HT1080 (cell line): ENCODE data around the gene RAB37. TPM values are rescaled to one million over a fixed set of nuclear protein-coding genes. Genes with fewer than 3 reads are reported as not detected.

Source experiments
- DNase-seq: peaks from one replicate; pipeline ENCODE4 v3.0.0-alpha.2; 2015; ENCODE audit warnings: low read depth
- total RNA-seq: library from RNA; depleted of rRNA; stranded (reverse); fragments of >200 nt; shearing (Covaris generic); gene quantifications from 2 replicates; pipeline ENCODE4 v1.2.3, GENCODE V29; 2014

Gene RAB37
- total RNA-seq, 1 experiment from 2014 or later: 0.11 TPM

DNA sequence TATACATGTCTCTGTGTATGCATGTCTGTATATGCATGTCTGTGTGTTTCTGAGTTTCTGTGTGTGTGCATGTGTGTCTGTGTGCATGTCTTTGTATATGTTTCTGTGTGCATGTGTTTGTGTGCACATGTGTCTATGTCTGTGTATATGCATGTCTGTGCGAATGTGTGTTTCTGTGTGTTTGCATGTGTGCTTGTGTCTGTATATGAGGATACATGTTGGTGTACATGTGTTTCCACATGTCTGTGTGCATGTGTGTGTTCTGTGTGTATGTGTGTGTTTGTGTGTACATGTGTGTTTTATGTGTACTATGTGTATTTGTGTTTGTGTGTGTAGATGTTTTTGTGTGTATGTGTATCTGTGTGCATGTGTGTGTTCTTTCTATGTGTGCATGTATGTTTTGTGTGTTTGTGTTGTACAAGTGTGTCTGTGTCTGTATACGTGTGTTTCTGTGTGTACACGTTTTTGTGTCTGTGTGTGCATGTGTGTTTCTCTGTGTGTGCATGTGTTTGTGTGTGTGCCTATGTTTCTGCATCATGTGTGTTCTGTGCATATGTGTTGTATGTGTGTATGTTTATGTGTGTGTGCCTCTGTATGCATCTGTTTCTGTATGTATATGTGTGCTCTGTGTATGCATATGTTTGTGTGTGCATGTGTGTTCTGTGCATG is 8.9 kb upstream of the RAB37 start:
- no peak for DNase-seq

GRCh38 chr17:74728702-74729075 is 8.4 kb upstream of the RAB37 start:
- no peak for DNase-seq

DNA sequence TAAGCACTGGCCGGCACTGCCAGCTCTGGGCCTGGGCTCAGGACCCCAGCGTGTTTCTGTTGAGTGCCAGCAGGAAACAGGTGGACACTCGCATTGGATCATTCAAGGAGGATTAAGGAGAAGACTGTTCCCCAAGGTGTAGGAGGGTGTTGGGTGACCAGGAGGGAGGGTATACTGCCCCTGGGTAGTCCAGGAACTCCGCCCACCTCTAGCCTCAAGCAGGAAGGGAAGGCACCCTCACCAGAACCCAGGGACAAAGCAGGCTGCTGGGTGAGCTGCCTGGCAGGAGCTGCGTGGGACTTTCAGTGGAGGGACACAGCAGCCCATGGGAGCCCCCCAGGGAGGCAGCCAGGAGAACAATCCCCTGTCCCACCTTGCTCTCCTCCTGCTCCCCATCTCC is 7.7 kb upstream of the RAB37 start:
- DNase-seq: no peak

DNA sequence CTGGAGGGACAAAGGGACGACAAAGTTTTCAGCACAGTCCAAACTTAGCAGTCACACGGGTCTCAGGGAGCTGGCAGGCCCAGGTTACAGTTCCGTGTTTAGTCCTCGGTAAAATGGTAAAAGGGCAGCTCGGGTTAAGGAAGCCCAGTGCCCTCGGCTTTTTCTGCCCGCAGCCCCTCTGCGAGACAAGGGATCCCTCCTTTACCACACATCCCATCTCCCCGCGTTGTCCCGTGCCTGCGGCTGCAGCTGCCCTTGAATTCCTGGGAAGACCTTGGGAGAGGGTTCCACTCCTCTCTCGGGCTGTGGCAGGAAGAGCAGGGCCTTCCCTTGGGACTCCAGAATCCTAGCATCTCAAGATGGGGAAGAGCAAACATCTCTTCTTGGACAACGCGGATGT is 7.2 kb upstream of the RAB37 start:
- no peak for DNase-seq

GRCh38 chr17:74730491-74731346 is 6.3 kb upstream of the RAB37 start:
- no peak for DNase-seq

DNA sequence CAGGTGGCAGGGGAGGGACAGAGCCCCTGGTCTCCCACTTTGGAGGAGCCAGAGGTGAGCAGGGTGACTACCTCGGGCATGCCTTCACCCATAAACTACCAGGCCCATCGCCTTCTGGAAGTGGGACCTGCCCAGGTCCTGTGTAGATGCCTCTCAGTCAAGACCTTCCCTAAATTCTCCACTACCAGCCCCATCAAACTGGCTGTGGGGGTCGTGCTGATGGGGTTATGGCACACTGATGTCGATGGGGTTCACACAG is 5.8 kb upstream of the RAB37 start:
- DNase-seq: no peak

DNA sequence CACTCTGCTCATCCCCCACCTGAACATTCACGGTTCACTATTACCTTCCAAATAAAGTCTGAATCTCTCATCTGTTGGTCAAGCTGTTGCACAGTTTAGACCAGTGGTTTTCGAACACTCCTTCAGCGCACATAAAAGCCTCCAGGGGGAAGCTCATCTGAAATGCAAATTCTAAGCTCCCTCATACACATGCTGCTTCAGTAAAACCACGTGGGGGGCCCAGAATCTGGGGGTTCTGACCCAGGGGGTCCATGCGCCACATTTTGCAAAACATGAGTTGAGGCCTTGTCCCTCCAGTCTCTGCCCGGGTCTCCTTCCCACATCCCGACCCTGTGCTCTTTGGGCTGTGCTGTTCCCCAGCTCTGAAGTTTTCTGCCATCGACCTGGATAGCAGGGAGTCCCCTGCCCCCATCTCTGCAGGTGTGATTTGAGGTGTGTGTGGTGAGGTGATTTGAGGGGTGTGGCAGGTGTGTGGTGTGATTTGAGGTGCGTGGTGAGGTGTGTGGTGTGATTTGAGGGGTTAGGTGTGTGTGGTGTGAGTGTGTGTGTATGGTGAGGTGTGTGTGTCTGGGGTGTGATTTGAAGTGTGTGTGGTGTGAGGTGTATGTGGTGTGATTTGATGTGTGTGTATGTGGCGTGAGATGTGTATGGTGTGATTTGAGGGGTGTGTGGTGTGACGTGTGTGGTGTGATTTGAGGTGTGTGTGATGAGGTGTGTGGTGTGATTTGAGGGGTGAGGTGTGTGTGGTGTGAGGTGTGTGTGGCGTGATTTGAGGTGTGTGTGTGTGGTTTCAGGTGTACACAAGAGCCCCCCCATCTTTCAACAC is 4.8 kb upstream of the RAB37 start:
- no peak for DNase-seq

DNA sequence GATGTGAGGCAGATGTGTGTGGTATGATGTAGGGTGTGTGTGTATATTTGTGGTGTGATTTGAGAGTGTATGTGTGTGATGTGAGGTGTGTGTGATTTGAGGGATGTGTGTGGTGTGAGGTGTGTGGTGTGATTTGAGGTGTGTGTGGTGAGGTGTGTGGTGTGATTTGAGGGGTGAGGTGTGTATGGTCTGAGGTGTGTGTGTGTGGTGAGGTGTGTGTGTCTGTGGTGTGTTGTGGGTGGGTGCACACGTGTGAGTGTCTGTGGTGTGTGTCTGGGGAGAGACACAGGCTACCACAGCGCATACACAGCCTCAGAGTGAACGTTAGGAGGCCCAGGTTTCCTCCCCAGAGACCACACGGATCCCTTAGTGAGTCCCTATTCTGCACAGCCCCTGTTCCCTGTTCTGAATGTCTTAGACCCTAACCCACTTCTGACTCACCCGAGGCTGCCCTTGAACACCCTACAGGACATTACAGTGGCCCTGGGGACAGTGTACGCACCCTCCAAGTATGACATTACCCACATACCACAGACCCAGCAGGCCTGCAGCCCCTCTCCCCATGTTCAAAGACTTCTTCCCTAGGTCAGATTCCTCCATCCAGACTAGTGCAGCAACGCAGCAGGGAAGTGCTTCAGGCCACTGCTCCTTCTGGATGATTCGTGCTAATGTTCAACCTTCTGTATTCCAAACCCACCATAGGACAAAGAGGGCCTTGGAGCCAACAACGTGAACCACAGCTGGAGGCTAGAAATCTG is 3.5 kb upstream of the RAB37 start:
- DNase-seq: no peak

DNA sequence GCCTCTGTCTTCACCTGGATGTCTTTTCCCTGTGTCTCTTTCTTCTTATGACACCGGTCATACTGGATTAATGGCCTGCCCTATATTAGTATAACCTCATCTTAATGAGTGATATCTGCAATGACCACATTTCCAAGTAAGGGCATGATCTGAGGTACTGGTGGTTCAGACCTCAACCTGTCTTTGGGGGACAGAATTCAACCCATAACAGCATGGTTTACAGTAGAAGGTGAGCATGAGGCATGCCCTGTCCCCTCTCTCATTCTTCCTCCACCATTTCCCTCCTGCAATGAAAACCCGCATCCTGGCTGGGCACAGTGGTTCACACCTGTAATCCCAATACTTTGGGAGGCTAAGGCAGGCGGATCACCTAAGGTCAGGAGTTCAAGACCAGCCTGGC is 2.8 kb upstream of the RAB37 start:
- DNase-seq: no peak

DNA sequence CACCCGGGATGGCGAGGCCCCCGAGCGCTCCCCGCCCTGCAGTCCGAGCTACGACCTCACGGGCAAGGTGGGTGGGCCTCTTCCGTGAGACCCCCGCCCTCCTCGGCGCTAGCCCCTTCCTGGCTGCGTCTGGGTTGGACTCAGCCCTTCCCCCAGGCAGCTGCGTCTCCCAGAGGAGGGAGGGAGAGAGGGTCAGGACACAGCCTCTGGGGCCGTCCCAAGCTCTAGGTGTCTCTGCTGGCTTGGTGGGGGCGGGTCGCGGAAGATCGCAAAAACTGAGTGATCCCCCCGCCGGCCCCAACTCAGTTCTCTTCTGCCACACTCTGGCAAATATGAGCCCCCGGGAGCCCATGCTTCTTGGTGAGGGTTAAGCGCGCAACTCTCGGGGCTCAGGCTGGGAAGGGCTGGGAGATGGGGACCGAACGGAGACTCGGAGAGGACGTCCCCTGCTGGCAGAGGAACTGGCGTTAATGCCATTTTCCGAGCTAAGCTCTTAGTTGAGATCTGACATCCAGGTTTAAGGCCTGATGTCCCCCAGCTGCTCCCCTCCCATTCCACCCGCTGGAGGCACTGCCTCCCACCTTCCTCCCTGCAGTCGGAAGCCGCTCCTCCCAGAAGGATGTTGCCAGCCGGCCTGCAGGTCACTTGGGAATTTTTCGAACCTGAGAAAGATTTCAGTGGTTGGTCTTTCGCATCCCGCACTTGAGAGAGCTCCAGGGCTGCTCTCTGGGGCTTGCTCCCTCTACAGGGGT is 419 bp downstream of the RAB37 start:
- DNase-seq: no peak

GRCh38 chr17:74738051-74738996 is 1.3 kb downstream of the RAB37 start:
- no peak for DNase-seq

DNA sequence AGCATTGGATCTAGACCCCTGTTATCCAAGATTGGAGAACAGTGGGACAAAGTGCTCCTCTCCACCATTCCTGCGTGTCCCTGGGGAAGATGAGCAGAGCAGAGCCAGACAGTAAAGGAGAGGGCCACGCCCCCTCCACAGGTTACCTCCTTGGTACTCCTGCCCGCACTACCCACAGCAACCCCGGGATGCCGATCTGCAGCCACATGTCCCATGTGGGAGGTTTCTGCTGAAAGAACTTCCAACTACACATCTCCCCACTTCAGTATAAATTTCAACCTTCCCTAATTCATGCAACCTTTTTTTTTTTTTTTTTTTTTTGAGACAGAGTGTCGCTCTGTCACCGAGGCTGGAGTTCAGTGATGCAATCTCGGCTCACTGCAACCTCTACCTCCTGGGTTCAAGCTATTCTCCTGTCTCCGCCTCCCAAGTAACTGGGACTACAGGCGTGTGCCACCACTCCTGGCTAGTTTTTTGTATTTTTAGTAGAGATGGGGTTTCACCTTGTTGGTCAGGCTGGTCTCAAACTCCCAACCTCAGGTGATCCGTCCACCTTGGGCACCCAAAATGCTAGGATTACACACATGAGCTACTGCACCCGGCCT is 2.3 kb downstream of the RAB37 start:
- no peak for DNase-seq

GRCh38 chr17:74740173-74740572 is 3.1 kb downstream of the RAB37 start:
- no peak for DNase-seq

DNA sequence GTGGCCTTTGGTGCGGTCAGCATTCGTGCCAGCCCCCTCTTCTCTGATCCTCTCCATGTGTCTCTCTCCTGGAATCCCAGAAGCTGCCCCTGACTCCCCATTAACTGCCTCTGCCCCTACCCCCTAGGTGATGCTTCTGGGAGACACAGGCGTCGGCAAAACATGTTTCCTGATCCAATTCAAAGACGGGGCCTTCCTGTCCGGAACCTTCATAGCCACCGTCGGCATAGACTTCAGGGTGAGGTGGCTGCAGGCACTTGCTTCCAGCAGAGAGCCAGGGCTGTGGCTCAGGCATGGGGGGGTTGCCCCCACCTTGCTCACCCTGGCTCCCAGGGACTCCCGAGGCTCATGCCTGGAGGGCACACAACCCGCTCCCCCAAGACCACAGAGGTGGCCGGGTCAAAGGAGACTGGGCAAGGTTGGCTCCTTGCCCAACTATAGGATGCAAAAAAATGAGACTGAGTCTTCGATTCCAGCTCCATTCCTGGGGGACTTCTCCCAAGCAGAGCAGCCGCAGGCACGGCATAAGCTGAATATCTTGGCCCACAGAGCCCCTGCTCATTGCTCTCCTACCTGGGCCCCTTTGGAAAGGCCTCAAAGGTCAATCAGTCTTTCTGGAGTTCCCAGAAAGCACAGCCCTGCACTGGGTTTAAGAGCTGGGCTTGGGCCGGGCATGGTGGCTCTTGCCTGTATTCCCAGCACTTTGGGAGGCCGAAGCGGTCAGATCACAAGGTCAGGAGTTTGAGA is 3.8 kb downstream of the RAB37 start:
- DNase-seq: no peak

DNA sequence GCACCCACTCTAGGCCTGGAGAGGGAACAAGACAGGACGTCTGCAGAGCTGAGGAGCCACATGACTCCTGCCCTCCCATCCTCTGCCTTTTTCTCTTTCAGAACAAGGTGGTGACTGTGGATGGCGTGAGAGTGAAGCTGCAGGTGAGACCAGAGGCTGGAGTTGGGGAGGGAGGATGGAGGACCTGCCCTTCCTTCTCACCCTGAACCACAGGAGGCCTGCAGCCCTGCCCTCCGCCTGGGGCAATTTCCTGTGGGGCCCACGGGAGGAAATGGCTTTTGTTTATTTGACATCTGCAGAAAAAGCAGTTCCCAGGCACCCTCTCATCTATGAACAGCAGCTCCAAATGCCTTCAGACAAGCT is 5.1 kb downstream of the RAB37 start:
- peak; percentile 51 for DNase-seq

DNA sequence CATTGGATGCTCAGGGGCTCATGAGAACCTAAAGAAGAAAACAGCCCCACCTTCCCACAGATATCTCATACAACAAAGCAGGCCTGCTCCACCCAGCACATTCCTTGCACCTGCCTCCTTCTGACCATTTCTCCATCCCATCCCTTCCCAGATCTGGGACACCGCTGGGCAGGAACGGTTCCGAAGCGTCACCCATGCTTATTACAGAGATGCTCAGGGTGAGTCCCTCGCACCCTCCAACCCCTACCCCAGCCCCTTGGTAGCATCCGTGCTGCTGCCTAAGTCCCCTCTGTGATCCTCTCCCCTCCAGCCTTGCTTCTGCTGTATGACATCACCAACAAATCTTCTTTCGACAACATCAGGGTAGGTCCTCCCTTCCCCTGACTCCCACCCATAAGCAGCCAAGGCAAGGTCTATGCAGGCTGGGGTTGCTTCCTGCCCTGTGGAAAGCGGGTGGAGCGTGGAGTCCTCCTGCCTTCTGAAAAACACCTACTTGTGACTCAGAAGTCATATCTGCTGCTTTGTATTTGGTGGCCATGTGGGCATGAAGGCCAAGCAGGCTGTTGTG is 6.0 kb downstream of the RAB37 start:
- no peak for DNase-seq

- no peak for DNase-seq
Observed at GRCh38 chr17:74743755-74744154, 6.7 kb downstream of the RAB37 start.

- no peak for DNase-seq
Observed at GRCh38 chr17:74744349-74744713, 7.3 kb downstream of the RAB37 start.
